GM18520 (cell line): ENCODE measurements around the gene RFWD3.

Experiments used
- ATAC-seq: cut with Tn5 transposase; IDR thresholded peaks from one replicate; pipeline ENCODE4 v1.9.1; 2021; ENCODE audit not compliant: unreplicated experiment

RFWD3 gene

GRCh38 chr16:74623214-74623838, 43.4 kb downstream of the RFWD3 start:
- ATAC-seq: no peak

GRCh38 chr16:74622005-74622404, 44.7 kb downstream of the RFWD3 start:
- ATAC-seq: no peak

GRCh38 chr16:74617206-74617788, 49.4 kb downstream of the RFWD3 start:
- ATAC-seq: no peak

GRCh38 chr16:74611721-74612120, 55.0 kb downstream of the RFWD3 start:
- no peak for ATAC-seq

GRCh38 chr16:74608944-74609343, 57.7 kb downstream of the RFWD3 start:
- no peak for ATAC-seq

- ATAC-seq: no peak
Measured at GRCh38 chr16:74608381-74608780, 58.3 kb downstream of the RFWD3 start.

GRCh38 chr16:74607962-74608356, 58.7 kb downstream of the RFWD3 start:
- ATAC-seq: no peak

- ATAC-seq: peak; percentile 5
Measured at GRCh38 chr16:74607310-74607961, 59.2 kb downstream of the RFWD3 start.

- peak; percentile 90 for ATAC-seq
Measured at GRCh38 chr16:74606521-74607309, 60.0 kb downstream of the RFWD3 start, which contains the start of gene GLG1. GLG1 (minus strand) TSS chr16:74607114; CDS start chr16:74607094, 20 bp downstream.

- ATAC-seq: no peak
Measured at GRCh38 chr16:74605746-74606520, 60.7 kb downstream of the RFWD3 start.

- ATAC-seq: no peak
Measured at GRCh38 chr16:74605332-74605731, 61.3 kb downstream of the RFWD3 start.

GRCh38 chr16:74603848-74604247, 62.8 kb downstream of the RFWD3 start:
- ATAC-seq: no peak

- no peak for ATAC-seq
Measured at GRCh38 chr16:74601126-74601871, 65.4 kb downstream of the RFWD3 start.

GRCh38 chr16:74596586-74596985, 70.1 kb downstream of the RFWD3 start:
- no peak for ATAC-seq

- no peak for ATAC-seq
Measured at GRCh38 chr16:74592847-74593246, 73.8 kb downstream of the RFWD3 start.

GRCh38 chr16:74591876-74592650, 74.6 kb downstream of the RFWD3 start:
- no peak for ATAC-seq

- ATAC-seq: no peak
Measured at GRCh38 chr16:74586948-74587347, 79.7 kb downstream of the RFWD3 start.

GRCh38 chr16:74585846-74586443, 80.7 kb downstream of the RFWD3 start:
- ATAC-seq: no peak
